ENCODE measurements around the gene ALPK3.

The ALPK3 gene

GRCh38 chr15:84887938-84888337, 70.8 kb downstream of the ALPK3 start:
- H3K27ac ChIP-seq: no peak overlapping the region
- no peak for DNase-seq (ENCODE audit: low read depth, low spot score)

DNA sequence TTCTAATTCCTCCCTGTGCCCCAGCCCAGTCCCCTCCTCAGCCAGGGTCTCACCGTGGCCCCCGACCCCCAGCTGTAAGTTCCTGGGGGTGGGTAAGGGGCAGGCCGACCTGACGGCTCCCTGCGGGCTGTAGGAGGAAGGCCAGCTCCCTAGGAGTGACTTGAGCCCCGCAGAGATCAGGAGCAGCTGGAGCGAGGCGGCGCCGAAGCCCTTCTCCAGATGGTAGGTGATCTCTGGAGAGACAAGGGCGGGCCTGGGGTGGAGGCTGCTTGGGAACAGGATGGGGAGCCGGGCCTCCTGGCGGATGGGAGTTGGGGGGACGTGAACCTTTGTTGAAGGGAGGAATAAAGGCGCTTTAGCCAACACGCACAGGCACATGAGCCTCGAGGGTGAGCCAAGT, 71.5 kb downstream of the ALPK3 start:
- no peak for DNase-seq (ENCODE audit: low read depth, low spot score)
- no peak overlapping the region for H3K27ac ChIP-seq

GRCh38 chr15:84889313-84889990, 72.3 kb downstream of the ALPK3 start:
- H3K27ac ChIP-seq: no peak overlapping the region
- DNase-seq (ENCODE audit: low read depth, low spot score): no peak

DNA sequence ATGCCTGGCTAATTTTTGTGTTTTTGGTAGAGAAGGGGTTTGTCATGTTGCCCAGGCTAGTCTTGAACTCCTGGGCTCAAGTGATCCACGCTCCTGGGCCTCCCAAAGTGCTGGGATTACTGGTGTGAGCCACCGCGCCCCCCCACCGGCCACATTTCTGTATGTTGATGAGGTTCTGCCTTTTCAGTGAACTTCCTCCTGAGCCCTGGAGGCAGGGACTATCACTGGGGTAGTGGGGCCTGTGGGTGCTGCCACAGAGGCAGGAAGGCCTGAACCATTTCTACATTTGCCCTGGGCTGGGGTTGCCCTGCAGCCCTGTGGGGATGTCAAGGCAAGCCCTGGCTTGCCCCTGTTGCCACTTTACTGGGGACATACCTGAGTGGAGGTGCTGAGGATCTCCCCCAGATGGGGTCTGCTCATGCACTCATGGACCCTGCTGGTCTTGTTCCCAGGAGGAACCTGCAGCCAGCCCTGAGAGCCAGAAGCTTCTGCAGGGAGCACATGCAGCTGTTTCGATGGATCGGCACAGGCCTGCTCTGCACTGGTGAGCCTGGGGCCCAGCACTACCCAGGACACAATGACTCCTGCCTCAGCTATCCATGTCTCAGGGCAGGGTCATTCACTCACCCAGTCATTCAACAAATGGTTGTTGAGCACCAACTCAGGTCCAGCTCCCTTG, 73.0 kb downstream of the ALPK3 start:
- H3K27ac ChIP-seq: no peak overlapping the region
- DNase-seq (ENCODE audit: low read depth, low spot score): no peak

DNA sequence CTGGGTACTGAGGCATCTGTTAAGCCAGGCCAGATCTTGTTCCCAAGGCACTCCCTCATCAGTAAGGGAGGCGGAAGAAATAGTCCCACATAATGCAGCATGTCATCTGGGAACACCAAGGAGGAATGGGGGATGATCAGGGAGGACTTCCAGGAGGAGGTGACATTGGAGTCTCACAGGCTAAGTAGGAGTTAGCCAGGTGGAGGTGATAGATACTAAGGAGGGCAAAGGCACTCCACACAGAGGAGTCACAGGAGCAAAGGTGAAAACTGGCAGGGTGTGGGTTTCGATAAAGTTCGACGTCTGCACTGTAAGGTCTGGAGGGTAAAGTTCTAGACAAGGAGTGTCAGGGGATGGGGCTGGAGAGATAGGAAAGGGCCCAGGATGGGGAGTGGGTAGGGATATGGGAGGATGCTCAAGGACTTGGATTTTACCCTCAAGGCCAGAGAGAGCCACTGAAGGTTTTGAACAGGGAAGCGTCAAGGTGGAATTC, 73.6 kb downstream of the ALPK3 start:
- no peak for DNase-seq (ENCODE audit: low read depth, low spot score)
- H3K27ac ChIP-seq: no peak overlapping the region

GRCh38 chr15:84891339-84891738, 74.2 kb downstream of the ALPK3 start:
- no peak for DNase-seq (ENCODE audit: low read depth, low spot score)
- no peak overlapping the region for H3K27ac ChIP-seq

DNA sequence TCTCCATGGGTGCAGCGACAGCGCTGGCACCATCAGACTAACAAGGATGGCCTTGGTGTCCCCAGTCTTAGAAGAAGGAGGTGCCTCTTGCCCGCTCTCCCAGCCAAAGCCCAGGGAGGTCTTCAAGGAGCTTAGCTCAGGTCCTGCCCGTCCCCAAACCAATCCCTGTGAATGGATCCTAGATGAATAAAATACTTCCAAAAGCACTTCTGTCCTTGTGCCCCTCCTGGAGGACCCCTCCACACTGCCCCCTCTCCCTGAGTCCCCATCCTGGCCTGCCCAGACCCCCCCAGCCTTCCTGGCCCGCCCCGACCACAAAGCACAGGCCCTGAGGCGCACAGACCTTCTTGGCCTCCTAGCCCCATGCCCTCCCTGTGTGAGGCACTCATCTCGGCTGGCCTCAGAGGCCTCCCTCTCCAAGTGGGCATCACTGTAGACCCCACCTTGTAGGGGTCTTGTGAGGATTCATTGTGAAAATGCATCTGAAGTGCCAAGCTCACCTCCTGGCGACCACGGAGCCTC, 75.7 kb downstream of the ALPK3 start:
- DNase-seq (ENCODE audit: low read depth, low spot score): no peak
- no peak overlapping the region for H3K27ac ChIP-seq

DNA sequence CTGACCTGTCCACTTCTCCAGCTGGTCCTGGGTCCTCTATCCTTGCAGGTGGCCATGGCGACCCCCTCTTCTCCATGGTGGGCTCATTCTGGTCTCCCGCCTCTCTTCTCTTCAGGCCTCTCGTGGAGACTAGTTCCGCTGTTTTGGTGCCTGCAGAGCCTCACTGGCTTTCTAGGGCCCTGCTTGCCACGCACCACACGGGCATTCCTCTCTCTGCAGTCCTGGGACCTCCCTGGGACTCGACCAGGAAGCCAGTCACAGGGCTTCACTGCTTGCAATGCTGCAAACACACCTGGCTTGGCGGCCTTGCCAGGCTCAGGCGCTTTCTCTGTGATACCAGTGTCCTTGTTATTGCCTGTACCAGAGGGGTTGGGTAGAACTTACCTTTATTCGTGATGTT, 76.5 kb downstream of the ALPK3 start:
- DNase-seq (ENCODE audit: low read depth, low spot score): no peak
- H3K27ac ChIP-seq: no peak overlapping the region

DNA sequence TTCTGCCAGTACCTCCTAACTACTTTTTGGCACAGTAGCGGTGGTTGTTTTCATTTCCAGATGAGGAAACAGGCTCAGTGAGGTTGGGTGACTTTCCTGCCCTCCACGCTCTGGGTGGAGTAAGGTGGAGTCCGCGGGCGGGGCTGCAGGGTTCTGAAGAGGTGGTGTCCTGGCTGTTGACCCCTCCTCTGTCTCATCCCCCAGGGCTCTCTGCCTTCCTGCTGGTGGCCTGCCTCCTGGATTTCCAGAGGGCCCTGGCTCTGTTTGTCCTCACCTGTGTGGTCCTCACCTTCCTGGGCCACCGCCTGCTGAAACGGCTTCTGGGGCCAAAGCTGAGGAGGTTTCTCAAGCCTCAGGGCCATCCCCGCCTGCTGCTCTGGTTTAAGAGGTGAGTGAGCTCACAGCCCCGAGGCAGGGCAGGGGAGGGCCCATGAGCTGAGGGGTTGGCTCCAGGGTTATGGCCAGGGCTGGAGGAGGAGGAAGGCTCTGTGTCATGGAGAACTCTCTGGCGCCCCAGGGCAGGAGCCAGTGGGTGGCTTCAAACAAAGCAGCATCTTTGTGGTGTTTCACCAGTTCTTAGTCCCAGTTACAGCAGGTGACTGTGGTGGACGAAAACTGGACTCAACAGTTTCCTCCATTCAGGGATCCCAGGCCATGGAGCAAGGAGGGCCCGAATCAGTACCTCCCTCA, 77.7 kb downstream of the ALPK3 start:
- no peak overlapping the region for H3K27ac ChIP-seq
- no peak for DNase-seq (ENCODE audit: low read depth, low spot score)

- H3K27ac ChIP-seq: no peak overlapping the region
- DNase-seq (ENCODE audit: low read depth, low spot score): no peak
Measured at GRCh38 chr15:84898761-84899160, 81.6 kb downstream of the ALPK3 start.

DNA sequence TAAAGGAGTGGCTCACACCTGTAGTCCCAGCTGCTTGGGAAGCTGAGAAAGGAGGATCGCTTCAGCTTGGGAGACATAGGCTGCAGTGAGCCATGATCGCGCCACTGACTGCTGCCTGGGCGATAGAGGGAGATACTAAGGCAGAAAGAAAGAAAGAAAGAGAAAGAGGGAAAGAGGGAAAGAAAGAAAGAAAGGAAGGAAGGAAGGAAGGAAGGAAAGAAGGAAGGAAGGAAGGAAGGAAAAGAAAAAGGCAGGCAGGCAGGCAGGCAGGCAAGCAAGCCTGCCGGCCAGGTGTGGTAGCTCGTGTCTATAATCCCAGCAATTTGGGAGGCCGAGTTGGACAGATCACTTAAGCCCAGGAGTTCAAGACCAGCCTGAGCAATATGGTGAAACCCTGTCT, 82.6 kb downstream of the ALPK3 start:
- H3K27ac ChIP-seq: no peak overlapping the region
- no peak for DNase-seq (ENCODE audit: low read depth, low spot score)

- DNase-seq (ENCODE audit: low read depth, low spot score): no peak
- no peak overlapping the region for H3K27ac ChIP-seq
Measured at GRCh38 chr15:84901540-84901939, 84.4 kb downstream of the ALPK3 start.

- DNase-seq (ENCODE audit: low read depth, low spot score): no peak
- no peak overlapping the region for H3K27ac ChIP-seq
Measured at GRCh38 chr15:84903751-84904150, 86.6 kb downstream of the ALPK3 start.

GRCh38 chr15:84904419-84904818, 87.3 kb downstream of the ALPK3 start:
- H3K27ac ChIP-seq: no peak overlapping the region
- DNase-seq (ENCODE audit: low read depth, low spot score): no peak

DNA sequence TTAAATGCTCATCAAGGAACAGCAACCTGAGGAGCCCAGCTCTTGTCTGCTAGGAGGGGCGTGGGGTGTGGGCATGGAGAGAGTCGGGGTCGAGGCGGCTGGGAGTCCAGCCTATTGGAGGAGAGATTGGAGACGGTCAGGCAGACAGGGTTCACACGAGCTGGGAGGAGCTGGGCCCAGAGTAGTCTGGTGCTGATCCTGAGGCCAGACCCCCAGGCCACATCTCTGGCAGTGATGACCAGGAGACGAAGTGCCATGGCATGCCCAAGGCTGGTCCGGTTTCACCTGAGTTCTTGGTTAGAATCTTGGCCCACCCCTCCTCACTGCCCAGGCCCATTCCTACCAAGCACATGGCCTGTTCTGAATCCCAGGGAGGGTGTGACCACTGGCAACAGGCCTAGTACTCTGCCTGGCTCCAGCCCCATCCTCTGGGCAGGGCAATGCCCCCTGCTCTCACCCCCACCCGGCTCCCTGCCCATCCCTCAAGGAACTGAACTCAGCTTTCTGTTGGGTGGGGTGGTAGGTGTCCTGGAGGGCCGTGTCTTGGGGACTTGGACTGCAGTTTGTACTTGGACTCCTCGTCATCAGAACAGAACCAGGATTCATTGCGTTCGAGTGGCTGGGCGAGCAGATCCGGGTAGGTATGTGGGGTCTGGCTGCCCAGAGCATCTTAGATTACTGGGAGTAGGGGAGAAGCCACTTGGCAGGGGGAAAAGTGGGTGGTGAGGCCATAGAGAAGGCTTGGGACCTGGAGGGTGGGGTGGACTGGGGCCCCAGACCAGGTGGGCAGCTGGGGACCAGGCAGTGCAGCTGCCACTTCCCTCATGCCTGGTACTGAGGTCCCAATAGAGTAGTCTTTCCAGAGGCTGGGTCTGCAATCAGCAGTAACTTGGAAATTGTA, 88.1 kb downstream of the ALPK3 start:
- no peak overlapping the region for H3K27ac ChIP-seq
- no peak for DNase-seq (ENCODE audit: low read depth, low spot score)

DNA sequence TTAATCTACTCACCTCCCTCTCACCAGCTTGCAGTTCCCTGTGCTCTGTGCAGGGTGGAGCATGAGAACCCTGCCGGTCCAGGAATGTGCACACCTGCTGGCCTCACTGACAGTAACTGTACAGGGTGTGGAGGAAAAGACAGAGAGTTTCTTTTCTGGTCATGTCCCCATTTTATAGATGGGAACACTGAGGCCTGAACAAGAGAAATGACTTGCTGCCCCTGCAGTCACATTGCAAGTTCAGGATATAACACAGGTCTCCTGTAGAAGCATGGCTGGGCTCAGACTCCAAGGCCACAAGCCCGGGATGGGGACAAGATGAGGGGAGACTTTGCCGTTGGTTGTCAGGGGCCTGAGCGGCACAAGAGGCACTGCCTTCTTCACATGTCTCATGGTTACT, 90.6 kb downstream of the ALPK3 start:
- H3K27ac ChIP-seq: no peak overlapping the region
- no peak for DNase-seq (ENCODE audit: low read depth, low spot score)

GRCh38 chr15:84908564-84908963, 91.4 kb downstream of the ALPK3 start:
- no peak overlapping the region for H3K27ac ChIP-seq
- DNase-seq (ENCODE audit: low read depth, low spot score): no peak

- H3K27ac ChIP-seq: no peak overlapping the region
- DNase-seq (ENCODE audit: low read depth, low spot score): no peak
Measured at GRCh38 chr15:84909029-84909428, 91.9 kb downstream of the ALPK3 start.

DNA sequence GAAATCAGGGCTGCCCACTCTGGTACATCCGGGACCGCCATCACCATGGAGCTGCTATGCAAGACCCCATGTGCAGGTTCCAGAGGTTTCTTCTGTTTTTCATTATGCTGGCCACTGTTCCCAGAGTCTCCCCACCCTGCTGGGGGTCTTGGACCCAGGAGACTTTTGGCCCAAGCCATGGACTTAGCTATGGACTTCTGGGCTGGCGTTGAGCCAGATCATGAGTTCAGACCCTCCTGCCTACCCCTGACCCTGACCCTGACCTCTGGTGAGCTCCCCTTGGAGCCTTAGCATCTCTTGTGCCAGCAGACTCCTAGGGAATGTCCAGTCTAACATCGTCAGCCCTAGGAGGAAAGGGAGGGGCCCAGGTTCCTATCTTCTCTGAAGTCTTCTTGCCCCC, 92.6 kb downstream of the ALPK3 start:
- no peak overlapping the region for H3K27ac ChIP-seq
- DNase-seq (ENCODE audit: low read depth, low spot score): no peak

GRCh38 chr15:84910928-84911623, 93.9 kb downstream of the ALPK3 start:
- H3K27ac ChIP-seq: peak overlapping the region; percentile 80
- no peak for DNase-seq (ENCODE audit: low read depth, low spot score)
